Psoas muscle (tissue), 8 donors: ENCODE measurements around the gene EEFSEC. TPM values are rescaled to one million over a fixed set of nuclear protein-coding genes. Genes with fewer than 3 reads are reported as not detected.

ENCODE experiments used
- ATAC-seq, 4 donors: fragments of 200-7000 bp; cut with Tn5 transposase; one replicate each; pipeline ENCODE4 v1.9.1; 2020; ENCODE audit warnings: moderate library complexity in 3 of 4, mild to moderate bottlenecking in 2 of 4
- DNase-seq, 2 donors: peaks; one replicate each; pipeline ENCODE4 v3.0.0-alpha.2; 2020
- H3K27ac ChIP-seq: fragments of 200-600 bp; one replicate; pipeline ENCODE4 v1.8.0; 2022
- H3K27me3 ChIP-seq, 3 donors: fragments of 200-600 bp in 1 of 3; one replicate each; pipeline versions ENCODE4 v1.6.1 to v1.8.0; 2013 to 2022; ENCODE audit warnings: low read length in 2 of 3, mild to moderate bottlenecking in 2 of 3, moderate library complexity in 1 of 3; ENCODE audit not compliant: insufficient read depth in 3 of 3
- H3K36me3 ChIP-seq, 2 donors: fragments of 200-600 bp in 1 of 2; one replicate each; pipeline versions ENCODE4 v1.6.1 to v1.8.0; 2013 to 2022; ENCODE audit warnings: low read depth in 1 of 2, mild to moderate bottlenecking in 1 of 2, moderate library complexity in 1 of 2; ENCODE audit not compliant: insufficient read depth in 1 of 2
- H3K4me1 ChIP-seq: fragments of 200-600 bp; one replicate; pipeline ENCODE4 v1.8.0; 2022
- H3K4me3 ChIP-seq: fragments of 200-600 bp; one replicate; pipeline ENCODE4 v1.8.0; 2022; ENCODE audit warnings: mild to moderate bottlenecking
- H3K9me3 ChIP-seq: fragments of 200-600 bp; one replicate; pipeline ENCODE4 v1.8.0; 2022
- CTCF ChIP-seq: fragments of 200-600 bp; IDR thresholded peaks from one replicate; pipeline ENCODE4 v1.8.0; 2022; ENCODE audit warnings: antibody characterized with exemption
- WGBS, 3 donors: extraction: QIAGEN DNeasy Blood & Tissue Kit; methylation state at CpG; one replicate each; pipeline versions ENCODE4 v1.1.6 to v1.1.7; 2013; 5-methylcytosine and 5-hydroxymethylcytosine counted together
- intact Hi-C, 2 donors: fragments of 100-400 bp; cut with DNase I; formaldehyde crosslinking; loops; one replicate each; pipeline versions ENCODE4 v1.11.0 to v1.14.2; 2022
- polyA plus RNA-seq, 3 donors: library from polyadenylated mRNA; stranded (reverse); fragments of 200-250 nt; gene quantifications; one replicate each; pipeline ENCODE4 v1.2.3, GENCODE V29; 2013
- total RNA-seq, 4 donors: library from RNA; stranded (reverse); fragmentation: NEBNext Ultra II Directional in 2 of 4; extraction: Animal tissue kit (Norgen Biotek cat#: 25700) in 2 of 4; gene quantifications; one replicate each; pipeline versions ENCODE4 v1.2.1 to v1.2.4, GENCODE V29; 2021 to 2023
- donor health status: healthy with polysubstance abuse.
- donor health status: DM: no; HTN: no; CAD: no; lungs with moderate emphysema.
- donor health status: Bipolar disorder and iron deficiency.
- donor health status: healthy.
- donor health status: DM: yes; HTN: yes; CAD: no.
- donor health status: DM: no; HTN: no; CAD: no.
- donor health status: DM: no; HTN: no; CAD: no.
- donor health status: DM: yes; HTN: yes; CAD: no.

Gene EEFSEC
- total and polyA plus RNA-seq, 7 donors: 10.7 to 18.9 (median 14.0) TPM

- WGBS, 3 donors: 89 to 94% (median 91%) methylated on average over 27 to 29 of the region's 29 CpGs
- no peak for TF ChIP-seq CTCF
- Histone ChIP-seq H3K9me3 (no peaks in the 10 kb centered on the region), H3K36me3 (no peaks in the 10 kb centered on the region), H3K27me3 (no peaks in the 10 kb centered on the region), H3K4me3 (no peak overlapping the region), H3K4me1 (no peaks in the 10 kb centered on the region), H3K27ac (no peak overlapping the region)
- no peak for ATAC-seq
- intact Hi-C loops: no loop called here
- no peak for DNase-seq
Measured at GRCh38 chr3:128410669-128411573, 257.6 kb downstream of the EEFSEC start.

GRCh38 chr3:128411574-128412064 is 258.3 kb downstream of the EEFSEC start:
- Histone ChIP-seq H3K9me3 (no peaks in the 10 kb centered on the region), H3K4me1 (no peaks in the 10 kb centered on the region), H3K36me3 (no peaks in the 10 kb centered on the region), H3K27me3 (no peaks in the 10 kb centered on the region), H3K27ac (no peak overlapping the region), H3K4me3 (no peak overlapping the region)
- TF ChIP-seq CTCF: no peak
- no peak for ATAC-seq
- WGBS, 3 donors: 83 to 92% (median 88%) methylated on average over 18 of the region's 18 CpGs
- intact Hi-C loops: no loop called here
- DNase-seq: no peak

- TF ChIP-seq CTCF: no peak
Measured at GRCh38 chr3:128412180-128413002, 259.1 kb downstream of the EEFSEC start.

GRCh38 chr3:128413003-128413370 is 259.7 kb downstream of the EEFSEC start:
- no peak for DNase-seq
- Histone ChIP-seq H3K4me1 (no peaks in the 10 kb centered on the region), H3K4me3 (no peak overlapping the region), H3K36me3 (no peaks in the 10 kb centered on the region), H3K27me3 (no peaks in the 10 kb centered on the region), H3K9me3 (no peaks in the 10 kb centered on the region), H3K27ac (no peak overlapping the region)
- 67 to 84% (median 79%) methylated on average over 8 of the region's 8 CpGs for WGBS, 3 donors
- ATAC-seq: no peak
- TF ChIP-seq CTCF: no peak
- intact Hi-C loops: no loop called here

More at GRCh38 chr3:128412180-128413002, 259.1 kb downstream of the EEFSEC start:
- Histone ChIP-seq H3K27me3 (no peaks in the 10 kb centered on the region), H3K9me3 (no peaks in the 10 kb centered on the region), H3K4me3 (no peak overlapping the region), H3K27ac (no peak overlapping the region), H3K4me1 (no peaks in the 10 kb centered on the region), H3K36me3 (no peaks in the 10 kb centered on the region)
- DNase-seq: no peak
- ATAC-seq: no peak
- WGBS, 3 donors: 88 to 94% (median 89%) methylated on average over 15 of the region's 15 CpGs
- intact Hi-C loops: no loop called here
